OCI-LY1 (cell line): ENCODE results near the gene DUSP16.

Experiments
- H2AFZ ChIP-seq: fragments of 200-600 bp; sonication (generic), shearing (Covaris generic); 2 replicates; pipeline ENCODE4 v1.6.0; 2014; ENCODE audit warnings: antibody characterized with exemption, mild to moderate bottlenecking, low read length
- H3F3A ChIP-seq: fragments of 200-600 bp; sonication (generic), shearing (Covaris generic); 2 replicates; pipeline ENCODE4 v1.6.0; 2014; ENCODE audit warnings: mild to moderate bottlenecking, antibody characterized with exemption, low read length, moderate library complexity; ENCODE audit not compliant: insufficient read depth
- H3K27ac ChIP-seq: fragments of 200-600 bp; sonication (generic); 2 replicates; pipeline ENCODE4 v1.5.1; 2014; ENCODE audit warnings: low read length, mixed run types, mild to moderate bottlenecking, low read depth; ENCODE audit not compliant: poor library complexity, severe bottlenecking
- H3K27me3 ChIP-seq: fragments of 200-600 bp; sonication (generic); 2 replicates; pipeline ENCODE4 v1.6.0; 2014; ENCODE audit warnings: antibody characterized with exemption, mild to moderate bottlenecking, low read length, moderate library complexity; ENCODE audit not compliant: insufficient read depth
- H3K36me3 ChIP-seq: fragments of 200-600 bp; sonication (generic); 2 replicates; pipeline ENCODE4 v1.6.1; 2014; ENCODE audit warnings: mild to moderate bottlenecking, antibody characterized with exemption, low read length, moderate library complexity, mixed read lengths; ENCODE audit not compliant: insufficient read depth
- H3K4me1 ChIP-seq: fragments of 200-600 bp; sonication (generic); 2 replicates; pipeline ENCODE4 v1.5.1; 2014; ENCODE audit warnings: mild to moderate bottlenecking, low read length, moderate library complexity; ENCODE audit not compliant: insufficient read depth, severe bottlenecking
- H3K4me2 ChIP-seq: fragments of 200-600 bp; sonication (generic), shearing (Covaris generic); 2 replicates; pipeline ENCODE4 v1.6.1; 2014; ENCODE audit warnings: low read length
- H3K4me3 ChIP-seq: fragments of 200-600 bp; sonication (generic); 2 replicates; pipeline ENCODE4 v1.5.1; 2014; ENCODE audit warnings: low read length, low read depth, mild to moderate bottlenecking, mixed read lengths; ENCODE audit not compliant: poor library complexity, severe bottlenecking
- H3K79me2 ChIP-seq: fragments of 200-600 bp; shearing (Covaris generic); 2 replicates; pipeline ENCODE4 v1.6.1; 2016; ENCODE audit warnings: mixed run types, low read length, mixed read lengths; ENCODE audit not compliant: insufficient read depth
- H3K9ac ChIP-seq: fragments of 200-600 bp; sonication (generic), shearing (Covaris generic); 2 replicates; pipeline ENCODE4 v1.6.1; 2014; ENCODE audit warnings: mild to moderate bottlenecking, low read length, mixed read lengths
- H3K9me2 ChIP-seq: fragments of 200-600 bp; sonication (generic), shearing (Covaris generic); 2 replicates; pipeline ENCODE4 v1.6.1; 2014; ENCODE audit warnings: low read depth, mild to moderate bottlenecking, low read length, mixed read lengths
- H3K9me3 ChIP-seq: fragments of 200-600 bp; shearing (Covaris generic); 2 replicates; pipeline ENCODE4 v1.6.1; 2014; ENCODE audit warnings: low read length, mixed read lengths
- H4K20me1 ChIP-seq: fragments of 200-600 bp; sonication (generic), shearing (Covaris generic); 2 replicates; pipeline ENCODE4 v1.6.0; 2016; ENCODE audit warnings: mild to moderate bottlenecking, low read length; ENCODE audit not compliant: insufficient read depth
- CTCF ChIP-seq: fragments of 200-600 bp; sonication (generic), shearing (Covaris generic); IDR thresholded peaks from 2 replicates; pipeline ENCODE4 v1.5.1; 2017; ENCODE audit warnings: mild to moderate bottlenecking, antibody characterized with exemption, low read length, moderate library complexity, mixed read lengths
- EZH2 ChIP-seq: fragments of 200-600 bp; sonication (generic), shearing (Covaris generic); IDR thresholded peaks from 2 replicates; pipeline ENCODE4 v1.8.0; 2017; ENCODE audit warnings: borderline replicate concordance, mixed run types, mild to moderate bottlenecking, antibody characterized with exemption, low read length, moderate library complexity, mixed read lengths

Gene DUSP16

GRCh38 chr12:12501121-12501520 lies 61.5 kb downstream of the DUSP16 start:
- TF ChIP-seq CTCF (no peak), EZH2 (no peak)
- Histone ChIP-seq H4K20me1 (no peaks in the 10 kb centered on the region), H3F3A (no peaks in the 10 kb centered on the region; the same call in 1 of the 2 replicates), H3K4me3 (no peak overlapping the region), H3K9ac (no peak overlapping the region), H3K36me3 (no peaks in the 10 kb centered on the region), H2AFZ (no peak overlapping the region), H3K27ac (no peak overlapping the region), H3K9me3 (no peaks in the 10 kb centered on the region), H3K4me2 (no peak overlapping the region), H3K79me2 (no peaks in the 10 kb centered on the region), H3K4me1 (peaks cover 10% of the 10 kb centered on the region), H3K9me2 (no peaks in the 10 kb centered on the region), H3K27me3 (no peaks in the 10 kb centered on the region)

GRCh38 chr12:12499909-12500604 lies 62.6 kb downstream of the DUSP16 start:
- H2AFZ ChIP-seq: no peak overlapping the region
- no peak for TF ChIP-seq EZH2
- H3K79me2 ChIP-seq: no peaks in the 10 kb centered on the region
- peaks cover 4% of the 10 kb centered on the region for H3K4me1 ChIP-seq
- no peaks in the 10 kb centered on the region for H3K27me3 ChIP-seq
- no peak overlapping the region for H3K9ac ChIP-seq
- no peaks in the 10 kb centered on the region for H3K9me3 ChIP-seq
- H3K9me2 ChIP-seq: no peaks in the 10 kb centered on the region
- H3K36me3 ChIP-seq: no peaks in the 10 kb centered on the region
- H4K20me1 ChIP-seq: no peaks in the 10 kb centered on the region
- H3K4me2 ChIP-seq: no peak overlapping the region
- no peak overlapping the region for H3K27ac ChIP-seq
- H3F3A ChIP-seq: no peaks in the 10 kb centered on the region
- no peak overlapping the region for H3K4me3 ChIP-seq

GRCh38 chr12:12498210-12498609 lies 64.5 kb downstream of the DUSP16 start:
- Histone ChIP-seq H3K4me1 (peaks cover 4% of the 10 kb centered on the region), H3K9ac (no peak overlapping the region), H3K9me2 (no peaks in the 10 kb centered on the region), H3K9me3 (no peaks in the 10 kb centered on the region), H3K27me3 (no peaks in the 10 kb centered on the region), H3K36me3 (no peaks in the 10 kb centered on the region), H3K4me2 (no peak overlapping the region), H3K79me2 (no peaks in the 10 kb centered on the region), H2AFZ (no peak overlapping the region), H4K20me1 (no peaks in the 10 kb centered on the region), H3F3A (no peaks in the 10 kb centered on the region), H3K4me3 (no peak overlapping the region), H3K27ac (no peak overlapping the region)
- TF ChIP-seq CTCF: no peak
- no peak for TF ChIP-seq EZH2

GRCh38 chr12:12495536-12495935 lies 67.1 kb downstream of the DUSP16 start:
- H3F3A ChIP-seq: no peaks in the 10 kb centered on the region
- no peaks in the 10 kb centered on the region for H3K36me3 ChIP-seq
- no peaks in the 10 kb centered on the region for H3K9me3 ChIP-seq
- no peak overlapping the region for H3K4me3 ChIP-seq
- H3K4me1 ChIP-seq: no peaks in the 10 kb centered on the region
- H3K79me2 ChIP-seq: no peaks in the 10 kb centered on the region
- H3K4me2 ChIP-seq: no peak overlapping the region
- no peaks in the 10 kb centered on the region for H3K9me2 ChIP-seq
- no peaks in the 10 kb centered on the region for H4K20me1 ChIP-seq
- no peak overlapping the region for H3K27ac ChIP-seq
- no peaks in the 10 kb centered on the region for H3K27me3 ChIP-seq
- H2AFZ ChIP-seq: no peak overlapping the region
- no peak overlapping the region for H3K9ac ChIP-seq
- TF ChIP-seq CTCF (no peak), EZH2 (no peak)
